ENCODE results near the gene RARS2.
A peak's percentile ranks its signal among the peaks of the same experiment; 100 is the strongest.
"Not testable (repeated sequence)": the region's sequence is repeated elsewhere in the genome, so short reads cannot be mapped to it uniquely, and the experiment has no call there.

Gene RARS2

GRCh38 chr6:87613018-87613417, 23.2 kb upstream of the RARS2 start:
- H3K4me3 ChIP-seq (ENCODE audit: low read depth in 1 of 2, low read length in 2 of 2); H3K27me3 ChIP-seq (ENCODE audit: control insufficient read depth in 1 of 2, insufficient read depth in 2 of 2, low read length in 2 of 2); H3K9ac ChIP-seq (ENCODE audit: low read length); H3K27ac ChIP-seq (ENCODE audit: low read depth, low read length); H3K4me1 ChIP-seq (ENCODE audit: insufficient read depth, low read length); H3K9me3 ChIP-seq (ENCODE audit: low read length): not testable (repeated sequence)
- H3K36me3 ChIP-seq (ENCODE audit: insufficient read depth, low read length) = peaks cover 23% of the 10 kb centered on the region

- no peaks in the 10 kb centered on the region for H3K9me3 ChIP-seq (ENCODE audit: low read length)
- no peak overlapping the region for H3K27ac ChIP-seq (ENCODE audit: low read depth, low read length)
- H3K36me3 ChIP-seq (ENCODE audit: insufficient read depth, low read length) = peaks cover 26% of the 10 kb centered on the region
- no peak overlapping the region for H3K9ac ChIP-seq (ENCODE audit: low read length)
- no peak overlapping the region for H3K4me3 ChIP-seq (ENCODE audit: low read depth in 1 of 2, low read length in 2 of 2)
- no peaks in the 10 kb centered on the region for H3K4me1 ChIP-seq (ENCODE audit: insufficient read depth, low read length)
- no peaks in the 10 kb centered on the region for H3K27me3 ChIP-seq (ENCODE audit: control insufficient read depth in 1 of 2, insufficient read depth in 2 of 2, low read length in 2 of 2)
These were observed 19.0 kb upstream of the RARS2 start for GRCh38 chr6:87608802-87609201.

- Histone ChIP-seq H3K27ac (ENCODE audit: low read depth, low read length) (no peak overlapping the region), H3K36me3 (ENCODE audit: insufficient read depth, low read length) (peaks cover 18% of the 10 kb centered on the region), H3K9ac (ENCODE audit: low read length) (no peak overlapping the region), H3K4me3 (ENCODE audit: low read depth in 1 of 2, low read length in 2 of 2) (no peak overlapping the region), H3K4me1 (ENCODE audit: insufficient read depth, low read length) (no peaks in the 10 kb centered on the region), H3K9me3 (ENCODE audit: low read length) (no peaks in the 10 kb centered on the region), H3K27me3 (ENCODE audit: control insufficient read depth in 1 of 2, insufficient read depth in 2 of 2, low read length in 2 of 2) (no peaks in the 10 kb centered on the region)
These were observed 16.4 kb upstream of the RARS2 start for GRCh38 chr6:87606199-87606598.

- Histone ChIP-seq H3K9ac (ENCODE audit: low read length) (no peak overlapping the region), H3K27ac (ENCODE audit: low read depth, low read length) (no peak overlapping the region), H3K4me3 (ENCODE audit: low read depth in 1 of 2, low read length in 2 of 2) (no peak overlapping the region), H3K9me3 (ENCODE audit: low read length) (no peaks in the 10 kb centered on the region), H3K27me3 (ENCODE audit: control insufficient read depth in 1 of 2, insufficient read depth in 2 of 2, low read length in 2 of 2) (no peaks in the 10 kb centered on the region), H3K4me1 (ENCODE audit: insufficient read depth, low read length) (no peaks in the 10 kb centered on the region), H3K36me3 (ENCODE audit: insufficient read depth, low read length) (peaks cover 5% of the 10 kb centered on the region)
These were observed 10.8 kb upstream of the RARS2 start for GRCh38 chr6:87600576-87600975.

- Histone ChIP-seq H3K27me3 (ENCODE audit: control insufficient read depth in 1 of 2, insufficient read depth in 2 of 2, low read length in 2 of 2) (no peaks in the 10 kb centered on the region), H3K36me3 (ENCODE audit: insufficient read depth, low read length) (peaks cover 8% of the 10 kb centered on the region), H3K4me3 (ENCODE audit: low read depth in 1 of 2, low read length in 2 of 2) (peak overlapping the region; percentile 96 to 100), H3K9ac (ENCODE audit: low read length) (no peak overlapping the region), H3K9me3 (ENCODE audit: low read length) (no peaks in the 10 kb centered on the region), H3K4me1 (ENCODE audit: insufficient read depth, low read length) (peaks cover 33% of the 10 kb centered on the region), H3K27ac (ENCODE audit: low read depth, low read length) (no peak overlapping the region)
These were observed 1.2 kb upstream of the RARS2 start for GRCh38 chr6:87590990-87591389.

- Histone ChIP-seq H3K27me3 (ENCODE audit: control insufficient read depth in 1 of 2, insufficient read depth in 2 of 2, low read length in 2 of 2) (no peaks in the 10 kb centered on the region), H3K9me3 (ENCODE audit: low read length) (no peaks in the 10 kb centered on the region), H3K9ac (ENCODE audit: low read length) (peak overlapping the region; percentile 84), H3K36me3 (ENCODE audit: insufficient read depth, low read length) (peaks cover 6% of the 10 kb centered on the region), H3K4me3 (ENCODE audit: low read depth in 1 of 2, low read length in 2 of 2) (peak overlapping the region; percentile 96 to 100), H3K4me1 (ENCODE audit: insufficient read depth, low read length) (peaks cover 33% of the 10 kb centered on the region), H3K27ac (ENCODE audit: low read depth, low read length) (peak overlapping the region; percentile 81)
These were observed 662 bp upstream of the RARS2 start for GRCh38 chr6:87590417-87590880.

GRCh38 chr6:87588756-87589407, 905 bp downstream of the RARS2 start:
- Histone ChIP-seq H3K4me1 (ENCODE audit: insufficient read depth, low read length) (peaks cover 33% of the 10 kb centered on the region), H3K4me3 (ENCODE audit: low read depth in 1 of 2, low read length in 2 of 2) (peak overlapping the region; percentile 96 to 100), H3K9ac (ENCODE audit: low read length) (peak overlapping the region; percentile 84), H3K36me3 (ENCODE audit: insufficient read depth, low read length) (no peaks in the 10 kb centered on the region), H3K27ac (ENCODE audit: low read depth, low read length) (no peak overlapping the region), H3K27me3 (ENCODE audit: control insufficient read depth in 1 of 2, insufficient read depth in 2 of 2, low read length in 2 of 2) (no peaks in the 10 kb centered on the region), H3K9me3 (ENCODE audit: low read length) (no peaks in the 10 kb centered on the region)

GRCh38 chr6:87586371-87587077, 3.3 kb downstream of the RARS2 start:
- no peak overlapping the region for H3K9ac ChIP-seq (ENCODE audit: low read length)
- peaks cover 9% of the 10 kb centered on the region for H3K36me3 ChIP-seq (ENCODE audit: insufficient read depth, low read length)
- H3K27ac ChIP-seq (ENCODE audit: low read depth, low read length) = no peak overlapping the region
- no peaks in the 10 kb centered on the region for H3K9me3 ChIP-seq (ENCODE audit: low read length)
- no peaks in the 10 kb centered on the region for H3K27me3 ChIP-seq (ENCODE audit: control insufficient read depth in 1 of 2, insufficient read depth in 2 of 2, low read length in 2 of 2)
- peaks cover 33% of the 10 kb centered on the region for H3K4me1 ChIP-seq (ENCODE audit: insufficient read depth, low read length)
- no peak overlapping the region for H3K4me3 ChIP-seq (ENCODE audit: low read depth in 1 of 2, low read length in 2 of 2)

- no peaks in the 10 kb centered on the region for H3K9me3 ChIP-seq (ENCODE audit: low read length)
- H3K4me3 ChIP-seq (ENCODE audit: low read depth in 1 of 2, low read length in 2 of 2) = no peak overlapping the region
- no peak overlapping the region for H3K27ac ChIP-seq (ENCODE audit: low read depth, low read length)
- peaks cover 20% of the 10 kb centered on the region for H3K4me1 ChIP-seq (ENCODE audit: insufficient read depth, low read length)
- H3K27me3 ChIP-seq (ENCODE audit: control insufficient read depth in 1 of 2, insufficient read depth in 2 of 2, low read length in 2 of 2) = no peaks in the 10 kb centered on the region
- H3K9ac ChIP-seq (ENCODE audit: low read length) = no peak overlapping the region
- peaks cover 16% of the 10 kb centered on the region for H3K36me3 ChIP-seq (ENCODE audit: insufficient read depth, low read length)
These were observed 6.0 kb downstream of the RARS2 start for GRCh38 chr6:87583822-87584221.

- H3K4me1 ChIP-seq (ENCODE audit: insufficient read depth, low read length) = peaks cover 27% of the 10 kb centered on the region
- no peaks in the 10 kb centered on the region for H3K27me3 ChIP-seq (ENCODE audit: control insufficient read depth in 1 of 2, insufficient read depth in 2 of 2, low read length in 2 of 2)
- no peaks in the 10 kb centered on the region for H3K36me3 ChIP-seq (ENCODE audit: insufficient read depth, low read length)
- H3K9ac ChIP-seq (ENCODE audit: low read length) = no peak overlapping the region
- H3K9me3 ChIP-seq (ENCODE audit: low read length) = no peaks in the 10 kb centered on the region
- no peak overlapping the region for H3K27ac ChIP-seq (ENCODE audit: low read depth, low read length)
- H3K4me3 ChIP-seq (ENCODE audit: low read depth in 1 of 2, low read length in 2 of 2) = no peak overlapping the region
These were observed 14.4 kb downstream of the RARS2 start for GRCh38 chr6:87575423-87575822.

GRCh38 chr6:87574237-87574804, 15.5 kb downstream of the RARS2 start:
- Histone ChIP-seq H3K27ac (ENCODE audit: low read depth, low read length) (no peak overlapping the region), H3K36me3 (ENCODE audit: insufficient read depth, low read length) (no peaks in the 10 kb centered on the region)

More at GRCh38 chr6:87574237-87574804, 15.5 kb downstream of the RARS2 start:
- Histone ChIP-seq H3K4me1 (ENCODE audit: insufficient read depth, low read length) (peaks cover 27% of the 10 kb centered on the region), H3K9ac (ENCODE audit: low read length) (no peak overlapping the region), H3K9me3 (ENCODE audit: low read length) (no peaks in the 10 kb centered on the region), H3K27me3 (ENCODE audit: control insufficient read depth in 1 of 2, insufficient read depth in 2 of 2, low read length in 2 of 2) (no peaks in the 10 kb centered on the region), H3K4me3 (ENCODE audit: low read depth in 1 of 2, low read length in 2 of 2) (no peak overlapping the region)

Data from muscle layer of colon (tissue), 2 donors.